CD4-positive, alpha-beta T cell treated with Interleukin-1 beta for 1 hour (primary cell): Measurements from ENCODE around the gene DUSP28.

Experiments used
- DNase-seq, 2 donors: peaks; one replicate each; pipeline ENCODE4 v3.0.0-alpha.2; 2020 to 2022

The DUSP28 gene

DNA sequence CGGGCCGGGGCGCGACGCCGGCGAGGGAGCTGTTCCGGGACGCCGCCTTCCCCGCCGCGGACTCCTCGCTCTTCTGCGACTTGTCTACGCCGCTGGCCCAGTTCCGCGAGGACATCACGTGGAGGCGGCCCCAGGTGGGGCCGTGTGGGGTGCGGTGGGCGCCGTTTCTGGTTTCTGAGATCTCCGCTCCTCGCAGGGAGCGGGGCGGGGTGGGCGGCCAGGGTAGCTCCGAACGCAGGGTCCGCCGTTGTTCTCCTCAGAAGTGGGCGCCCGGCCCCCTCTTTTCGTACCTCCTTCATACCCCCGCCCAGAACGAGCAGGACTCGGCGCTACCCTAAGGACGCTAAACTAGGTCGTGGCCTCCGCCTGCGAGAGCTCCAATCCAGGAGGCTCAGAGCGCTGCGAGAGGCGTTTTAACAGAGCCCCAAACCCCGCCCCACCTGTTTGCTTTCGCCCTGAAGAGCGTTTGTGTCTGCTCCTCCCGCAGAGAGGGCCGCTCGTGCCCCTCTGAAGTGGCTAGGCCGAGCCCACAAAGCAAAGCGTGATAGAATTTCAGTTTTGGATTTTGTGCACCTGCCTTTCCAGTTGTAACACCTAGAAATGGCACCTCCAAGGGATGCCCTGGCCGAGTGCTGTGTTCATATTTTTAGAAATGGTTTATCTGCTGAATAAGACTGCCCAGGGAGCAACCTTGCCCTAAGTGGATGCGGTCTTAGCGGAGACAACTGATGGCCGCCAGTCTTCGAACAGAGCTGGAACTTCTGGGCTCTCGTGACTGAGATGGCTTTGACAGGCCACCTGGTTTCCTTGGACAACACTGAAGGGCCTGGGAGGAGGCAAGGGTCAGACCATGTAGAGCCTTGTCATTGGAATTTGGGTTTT is 27.0 kb downstream of the DUSP28 start:
- peak; percentile 49 to 51 for DNase-seq

DNA sequence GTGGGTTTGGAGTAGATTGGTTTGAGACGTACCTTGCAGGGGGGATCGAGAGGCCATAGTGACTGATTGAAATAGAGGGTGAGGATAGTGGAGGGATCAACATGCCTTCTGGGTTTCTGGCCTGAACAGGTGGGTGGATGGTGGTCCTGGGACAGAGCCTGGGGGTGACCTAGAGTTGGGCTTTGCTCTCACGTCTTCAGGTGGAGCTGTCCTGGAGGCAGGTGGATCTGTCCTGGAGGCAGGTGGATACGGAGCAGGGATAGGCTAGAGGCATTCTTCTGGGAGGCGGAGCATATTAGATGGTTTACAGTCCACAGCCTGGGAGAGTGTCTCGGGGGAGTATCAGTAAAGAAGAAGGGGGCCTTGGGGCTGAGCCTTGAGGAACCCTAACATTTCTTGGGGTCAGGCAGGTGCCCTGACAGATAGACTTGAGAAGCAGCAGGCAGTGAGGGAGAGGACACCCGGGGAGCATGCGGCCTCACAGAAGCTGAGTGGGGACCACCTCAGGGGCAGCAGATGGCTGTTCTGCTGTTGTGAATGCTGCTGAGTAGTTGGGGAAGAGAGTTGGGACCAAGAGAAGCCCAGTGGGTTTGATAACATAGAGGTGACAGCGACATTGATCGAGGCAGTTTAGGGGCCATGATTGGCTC is 28.0 kb downstream of the DUSP28 start:
- no peak for DNase-seq

GRCh38 chr2:240588669-240589068 is 28.5 kb downstream of the DUSP28 start:
- DNase-seq: no peak

DNA sequence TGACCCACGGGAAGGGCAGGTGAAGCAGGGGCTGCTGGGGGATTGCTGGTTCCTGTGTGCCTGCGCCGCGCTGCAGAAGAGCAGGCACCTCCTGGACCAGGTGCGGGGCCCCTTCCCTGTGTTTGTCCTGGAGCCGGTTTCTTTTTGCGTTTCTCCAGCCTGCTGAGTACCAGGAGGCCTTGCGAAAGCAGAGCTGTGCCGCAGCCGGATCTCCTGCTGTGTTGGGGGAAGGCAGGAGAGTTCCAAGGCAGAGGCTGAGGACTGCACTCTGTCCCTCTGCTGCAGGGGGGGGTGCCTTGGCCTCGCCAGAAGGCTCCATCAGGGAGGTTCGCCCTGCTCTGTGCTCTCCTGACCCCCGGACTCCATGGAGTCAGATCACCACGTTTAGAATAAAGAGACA is 29.2 kb downstream of the DUSP28 start:
- DNase-seq: no peak

- DNase-seq: no peak
Observed at GRCh38 chr2:240589850-240590525, 29.8 kb downstream of the DUSP28 start.

DNA sequence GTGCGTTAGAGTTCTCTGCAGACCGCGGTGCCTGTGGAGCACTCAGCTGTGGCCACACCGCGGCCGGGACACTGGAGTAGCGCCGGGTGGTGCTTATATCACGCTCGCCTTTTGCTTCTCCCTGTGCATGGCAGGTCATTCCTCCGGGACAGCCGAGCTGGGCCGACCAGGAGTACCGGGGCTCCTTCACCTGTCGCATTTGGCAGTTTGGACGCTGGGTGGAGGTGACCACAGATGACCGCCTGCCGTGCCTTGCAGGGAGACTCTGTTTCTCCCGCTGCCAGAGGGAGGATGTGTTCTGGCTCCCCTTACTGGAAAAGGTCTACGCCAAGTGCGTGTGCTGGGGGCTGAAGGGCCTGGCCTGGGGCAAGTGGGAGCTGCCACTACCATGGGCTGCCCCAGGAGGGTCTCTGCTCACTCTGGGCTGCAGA is 30.5 kb downstream of the DUSP28 start:
- DNase-seq: no peak

DNA sequence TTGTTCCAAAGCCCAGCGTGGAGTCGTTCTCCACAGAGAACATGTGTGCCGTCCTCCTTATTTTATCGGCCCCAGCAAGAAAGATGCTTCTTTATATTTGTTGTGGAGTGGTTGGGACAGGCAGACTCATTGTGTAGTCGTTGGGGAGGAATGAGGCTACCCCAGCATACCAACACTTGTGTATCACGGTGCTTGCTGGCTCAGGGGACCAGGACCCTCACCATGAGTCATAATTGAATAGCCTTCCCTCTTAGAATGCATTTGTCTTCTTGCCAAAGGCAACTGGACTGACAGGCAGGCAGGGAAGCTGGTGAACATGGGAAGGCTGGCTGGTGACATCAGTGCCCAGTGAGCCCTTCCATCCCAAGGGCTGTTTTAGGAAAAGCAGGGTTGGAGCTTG is 31.1 kb downstream of the DUSP28 start:
- DNase-seq: no peak

- no peak for DNase-seq
Observed at GRCh38 chr2:240591784-240592183, 31.6 kb downstream of the DUSP28 start.

DNA sequence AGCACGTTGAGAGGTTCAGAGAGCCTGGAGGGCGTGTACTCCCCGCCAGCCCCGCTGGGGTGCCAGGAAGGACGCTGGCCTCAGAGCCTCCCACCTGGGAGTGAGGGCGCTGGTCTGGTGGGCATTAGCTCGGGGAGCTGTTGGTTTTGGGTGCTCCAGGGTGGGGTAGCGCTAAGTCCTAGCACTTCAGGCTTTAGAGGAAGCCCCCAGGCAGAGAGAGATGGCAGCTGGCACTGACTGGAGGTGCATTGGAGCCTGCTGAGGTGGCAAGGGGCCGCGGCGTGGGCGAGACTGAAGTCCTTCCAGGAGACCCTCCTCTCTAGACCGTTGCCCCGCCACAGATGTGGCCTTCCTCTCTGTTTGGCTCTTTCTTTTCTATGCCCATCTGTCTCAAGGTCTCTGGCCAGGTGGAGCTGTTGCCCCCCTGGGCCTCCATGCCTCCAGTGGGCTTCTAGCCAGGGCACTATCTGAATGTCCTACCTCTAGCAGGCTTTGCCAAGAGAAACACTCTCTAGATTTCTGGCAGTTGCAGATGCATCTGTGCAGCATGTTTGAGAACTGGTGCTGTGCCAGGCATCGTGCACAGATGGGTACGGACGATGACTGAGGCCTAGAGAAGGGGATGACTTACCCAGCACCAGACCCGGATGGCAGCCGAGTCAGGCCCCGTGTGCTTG is 33.0 kb downstream of the DUSP28 start:
- no peak for DNase-seq

GRCh38 chr2:240593703-240594451 is 33.7 kb downstream of the DUSP28 start:
- DNase-seq: no peak

- DNase-seq: no peak
Observed at GRCh38 chr2:240594511-240595380, 34.6 kb downstream of the DUSP28 start.

DNA sequence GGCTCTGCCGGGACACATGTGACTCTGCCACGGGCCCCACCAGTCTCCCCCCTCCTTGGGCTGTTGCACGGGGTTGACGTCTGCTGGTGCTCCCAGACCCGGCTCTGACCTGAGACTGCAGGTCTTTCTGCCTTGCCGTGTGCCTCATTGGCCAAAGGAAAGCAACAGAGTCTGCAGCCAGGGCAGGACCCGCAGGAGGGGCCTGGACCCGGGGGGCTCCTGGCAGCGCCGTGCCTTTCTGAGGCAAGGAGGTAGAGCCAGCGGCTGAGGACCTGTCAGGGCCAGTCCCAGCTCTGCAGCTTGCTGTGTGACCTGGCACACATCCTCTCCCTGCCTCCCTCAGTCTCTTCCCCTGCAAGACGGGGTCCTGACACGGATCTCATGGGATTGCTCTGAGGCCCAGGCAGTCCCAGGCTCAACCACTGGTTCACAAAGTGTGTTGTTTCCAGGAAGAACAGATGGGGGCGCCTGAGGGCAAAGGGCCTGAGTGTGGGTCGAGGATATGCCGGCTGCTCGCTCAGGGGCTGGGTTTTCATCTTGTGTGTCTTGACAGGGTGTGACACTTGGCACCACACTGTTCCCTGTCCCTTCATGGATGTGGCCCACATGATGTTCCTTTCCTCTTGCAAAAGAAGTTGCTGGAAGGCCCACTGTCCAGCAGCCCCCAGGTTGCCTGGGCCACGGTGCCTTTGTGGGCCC is 35.4 kb downstream of the DUSP28 start:
- DNase-seq: peak; percentile 34 to 35

- no peak for DNase-seq
Observed at GRCh38 chr2:240596080-240596460, 35.9 kb downstream of the DUSP28 start.

GRCh38 chr2:240596491-240596931 is 36.4 kb downstream of the DUSP28 start:
- DNase-seq: no peak

DNA sequence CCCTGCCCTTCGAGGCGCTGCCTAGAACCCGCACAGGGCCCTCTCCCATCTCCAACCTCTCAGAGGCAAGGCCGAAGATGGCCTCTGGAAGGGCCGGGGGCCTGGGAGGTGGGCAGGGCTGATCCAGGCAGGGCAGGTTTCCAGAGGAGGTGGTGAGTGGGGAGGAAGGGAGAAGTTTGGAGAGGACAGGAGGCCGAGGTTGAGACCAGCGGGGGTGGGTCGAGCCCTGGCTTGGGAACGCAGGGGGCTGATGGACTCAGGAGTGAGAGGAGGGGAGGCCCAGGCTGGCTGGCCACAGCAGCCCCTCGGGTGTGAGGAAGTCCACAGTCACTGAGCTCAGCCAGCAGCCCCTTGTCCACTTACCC is 36.9 kb downstream of the DUSP28 start:
- no peak for DNase-seq

GRCh38 chr2:240597419-240598181 is 37.4 kb downstream of the DUSP28 start:
- DNase-seq: no peak

- no peak for DNase-seq
Observed at GRCh38 chr2:240598311-240598911, 38.3 kb downstream of the DUSP28 start.

- no peak for DNase-seq
Observed at GRCh38 chr2:240599141-240599583, 39.0 kb downstream of the DUSP28 start.

DNA sequence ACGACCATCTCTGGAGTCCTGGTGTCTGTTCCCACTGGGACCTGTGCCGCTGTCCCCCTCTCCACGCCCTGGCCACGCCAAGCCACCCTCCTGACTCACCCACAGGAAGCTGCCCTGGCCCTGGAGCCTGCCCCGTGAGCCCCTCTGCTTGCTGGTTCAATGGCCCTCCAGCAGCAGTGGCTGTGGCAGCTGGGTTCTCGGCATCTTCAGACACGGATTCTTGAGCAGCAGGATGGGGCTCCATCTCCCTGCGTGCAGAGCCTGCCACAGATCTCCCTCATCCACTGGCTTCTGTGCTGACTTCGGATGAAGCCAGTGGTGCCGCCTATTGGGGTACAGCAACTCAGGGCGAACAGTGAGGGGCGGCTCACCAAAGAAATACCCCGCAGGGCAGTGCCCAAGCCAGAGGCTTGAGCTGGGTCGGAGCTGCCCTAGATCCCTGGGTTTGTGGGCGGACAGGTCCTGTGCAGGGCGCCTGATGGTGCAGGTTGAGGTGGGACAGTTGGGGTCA is 40.3 kb downstream of the DUSP28 start:
- DNase-seq: no peak
